Ovary (tissue), 9 donors: ENCODE measurements around the gene SLCO2B1. TPM values are rescaled to one million over a fixed set of nuclear protein-coding genes. Genes with fewer than 3 reads are reported as not detected.

Experiments
- DNase-seq, 5 donors: peaks; one replicate each; pipeline ENCODE4 v3.0.0-alpha.2; 2019 to 2020
- H3K27ac ChIP-seq, 2 donors: fragments of 200-600 bp; one replicate each; pipeline versions ENCODE4 v1.5.1 to v1.8.0; 2019 to 2022
- H3K27me3 ChIP-seq: fragments of 200-600 bp; one replicate; pipeline ENCODE4 v1.8.0; 2022
- H3K36me3 ChIP-seq: fragments of 200-600 bp; sonication (generic); one replicate; pipeline ENCODE4 v1.5.1; 2019
- H3K4me1 ChIP-seq: one replicate; pipeline ENCODE4 v1.8.1; 2013; ENCODE audit warnings: mild to moderate bottlenecking, moderate library complexity; ENCODE audit not compliant: insufficient read depth
- H3K4me3 ChIP-seq: fragments of 200-600 bp; sonication (generic); one replicate; pipeline ENCODE4 v1.5.1; 2017
- H3K9me3 ChIP-seq, 2 donors: fragments of 200-600 bp in 1 of 2; sonication (generic) in 1 of 2; one replicate each; pipeline versions ENCODE4 v1.5.1 to v1.8.1; 2013 to 2019; ENCODE audit warnings: mild to moderate bottlenecking in 1 of 2, moderate library complexity in 1 of 2
- EP300 ChIP-seq: sonication (generic); formaldehyde crosslinking; IDR thresholded peaks from one replicate; pipeline ENCODE4 v1.6.1; 2017; ENCODE audit warnings: antibody characterized with exemption
- POLR2A ChIP-seq: fragments of 450-650 bp; IDR thresholded peaks from one replicate; pipeline ENCODE4 v1.6.1; 2017; ENCODE audit warnings: antibody characterized with exemption, mild to moderate bottlenecking, moderate library complexity
- WGBS, 3 donors: extraction: QIAGEN DNeasy Blood & Tissue Kit in 1 of 3; methylation state at CpG; one replicate each; pipeline versions ENCODE4 v1.1.5 to v1.1.7; 2013 to 2017; 5-methylcytosine and 5-hydroxymethylcytosine counted together
- intact Hi-C, 4 donors: fragments of 100-400 bp; cut with DNase I; formaldehyde crosslinking; loops; one replicate each; pipeline versions ENCODE4 v1.11.0 to v1.15.1; 2022 to 2023
- polyA plus RNA-seq, 2 donors: library from polyadenylated mRNA; stranded (reverse); fragments of 200-250 nt in 1 of 2; fragments of 350-450 nt in 1 of 2; fragmentation: Illumina TruSeq in 1 of 2; extraction: RNeasy Lipid Tissue Mini Kit (QIAGEN cat#74804) in 1 of 2; gene quantifications; one replicate each; pipeline ENCODE4 v1.2.3, GENCODE V29; 2013 to 2014
- total RNA-seq, 7 donors: library from RNA; depleted of rRNA in 2 of 7; stranded (reverse); fragments of >200 nt in 2 of 7; fragmentation: NEBNext Ultra II Directional in 3 of 7; extraction: Animal tissue kit (Norgen Biotek cat#: 25700) in 3 of 7; gene quantifications; one replicate each; pipeline versions ENCODE4 v1.1.0 to v1.2.4, GENCODE V29; 2016 to 2023
- TF ChIP-seq, protein P1 (sequence below), 3 donors: fragments of 450-650 bp in 2 of 3; fragments of 200-600 bp in 1 of 3; IDR thresholded peaks; one replicate each; pipeline versions ENCODE4 v1.5.1 to v1.8.0; 2016 to 2022; ENCODE audit warnings: antibody characterized with exemption in 3 of 3, mild to moderate bottlenecking in 1 of 3
- donor health status: DM: no; HTN: no; CAD: no; lungs with moderate emphysema.
- donor health status: DM: no; HTN: no; CAD: no.
- donor health status: Bipolar disorder and iron deficiency.
- donor health status: DM: yes; HTN: yes; CAD: no.
- donor health status: DM: no; HTN: no; CAD: no.
- donor health status: DM: yes; HTN: yes; CAD: no.

The SLCO2B1 gene
- total and polyA plus RNA-seq, 9 donors: 12.6 to 79.4 (median 21.8) TPM

DNA sequence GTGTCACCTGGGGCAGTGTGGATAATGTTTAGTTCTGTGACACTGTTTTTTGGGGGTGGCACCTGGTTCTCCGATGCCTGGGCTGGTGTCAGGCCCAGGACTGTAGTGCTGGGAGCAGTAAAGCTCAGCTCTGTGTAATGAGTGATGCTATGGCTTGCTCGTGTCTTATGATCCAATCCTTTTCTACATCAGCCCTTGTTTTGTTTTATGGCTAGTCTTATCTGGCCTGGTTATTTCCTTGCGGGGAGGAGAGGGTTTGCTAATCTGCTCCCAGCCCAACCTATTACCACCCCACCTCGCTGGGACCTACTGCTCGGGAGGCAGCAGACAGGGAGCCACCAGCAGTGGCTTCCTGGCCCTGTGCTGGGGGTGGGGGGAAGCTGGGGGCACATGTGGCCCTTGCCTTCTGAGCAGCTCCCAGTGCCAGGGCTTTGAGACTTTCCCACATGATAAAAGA lies 54.7 kb downstream of the SLCO2B1 start:
- Histone ChIP-seq H3K27me3 (no peaks in the 10 kb centered on the region), H3K27ac (no peak overlapping the region), H3K9me3 (no peaks in the 10 kb centered on the region), H3K4me1 (no peaks in the 10 kb centered on the region), H3K4me3 (no peak overlapping the region), H3K36me3 (no peaks in the 10 kb centered on the region)
- no peak for TF ChIP-seq EP300
- TF ChIP-seq, protein P1, sequence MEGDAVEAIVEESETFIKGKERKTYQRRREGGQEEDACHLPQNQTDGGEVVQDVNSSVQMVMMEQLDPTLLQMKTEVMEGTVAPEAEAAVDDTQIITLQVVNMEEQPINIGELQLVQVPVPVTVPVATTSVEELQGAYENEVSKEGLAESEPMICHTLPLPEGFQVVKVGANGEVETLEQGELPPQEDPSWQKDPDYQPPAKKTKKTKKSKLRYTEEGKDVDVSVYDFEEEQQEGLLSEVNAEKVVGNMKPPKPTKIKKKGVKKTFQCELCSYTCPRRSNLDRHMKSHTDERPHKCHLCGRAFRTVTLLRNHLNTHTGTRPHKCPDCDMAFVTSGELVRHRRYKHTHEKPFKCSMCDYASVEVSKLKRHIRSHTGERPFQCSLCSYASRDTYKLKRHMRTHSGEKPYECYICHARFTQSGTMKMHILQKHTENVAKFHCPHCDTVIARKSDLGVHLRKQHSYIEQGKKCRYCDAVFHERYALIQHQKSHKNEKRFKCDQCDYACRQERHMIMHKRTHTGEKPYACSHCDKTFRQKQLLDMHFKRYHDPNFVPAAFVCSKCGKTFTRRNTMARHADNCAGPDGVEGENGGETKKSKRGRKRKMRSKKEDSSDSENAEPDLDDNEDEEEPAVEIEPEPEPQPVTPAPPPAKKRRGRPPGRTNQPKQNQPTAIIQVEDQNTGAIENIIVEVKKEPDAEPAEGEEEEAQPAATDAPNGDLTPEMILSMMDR (IDR thresholded peaks at IDR 0.05): no peak
- no peak for TF ChIP-seq POLR2A
- intact Hi-C loops: no loop called here
- 41 to 56% (median 43%) methylated on average over 5 of the region's 5 CpGs for WGBS, 3 donors
- DNase-seq: no peak

GRCh38 chr11:75208446-75208845 lies 57.5 kb downstream of the SLCO2B1 start:
- TF ChIP-seq, protein P1 (IDR thresholded peaks at IDR 0.05): no peak
- TF ChIP-seq POLR2A: no peak
- no peak for TF ChIP-seq EP300
- intact Hi-C loops: no loop called here

GRCh38 chr11:75212411-75212810 lies 61.5 kb downstream of the SLCO2B1 start:
- 68 to 80% (median 70%) methylated on average over 5 of the region's 5 CpGs for WGBS, 3 donors

More at GRCh38 chr11:75208446-75208845, 57.5 kb downstream of the SLCO2B1 start:
- WGBS, 3 donors: 39 to 52% (median 40%) methylated on average over 2 of the region's 2 CpGs
- Histone ChIP-seq H3K4me3 (no peak overlapping the region), H3K27me3 (no peaks in the 10 kb centered on the region), H3K4me1 (no peaks in the 10 kb centered on the region), H3K36me3 (no peaks in the 10 kb centered on the region), H3K27ac (no peak overlapping the region), H3K9me3 (no peaks in the 10 kb centered on the region)
- DNase-seq: no peak

DNA sequence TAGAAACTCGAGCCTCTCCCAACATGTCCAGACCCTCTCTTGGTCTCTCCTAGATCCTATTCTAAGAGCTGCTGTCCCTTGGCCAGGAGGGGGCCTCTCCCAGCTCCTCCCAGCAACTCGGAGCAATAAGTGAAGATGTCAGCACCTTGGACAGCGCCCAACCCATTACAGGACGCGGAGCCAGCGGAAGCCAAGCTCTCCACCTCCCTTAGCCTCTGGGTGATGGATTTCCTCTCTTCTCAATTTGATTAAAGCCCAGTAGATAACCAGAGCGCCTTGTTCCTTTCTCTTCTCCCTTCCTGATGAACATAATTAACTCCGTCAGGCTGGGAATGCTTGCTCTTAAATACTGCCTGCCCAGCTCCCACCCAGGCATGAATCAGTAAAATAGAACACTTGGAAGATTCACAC lies 63.5 kb downstream of the SLCO2B1 start:
- TF ChIP-seq, protein P1 (IDR thresholded peaks at IDR 0.05): no peak
- no peak for TF ChIP-seq EP300
- TF ChIP-seq POLR2A: no peak

More at GRCh38 chr11:75212411-75212810, 61.5 kb downstream of the SLCO2B1 start:
- H3K27ac ChIP-seq: no peak overlapping the region
- H3K27me3 ChIP-seq: no peaks in the 10 kb centered on the region
- TF ChIP-seq EP300 (no peak), POLR2A (no peak)
- TF ChIP-seq, protein P1 (IDR thresholded peaks at IDR 0.05): no peak
- H3K4me3 ChIP-seq: no peak overlapping the region
- intact Hi-C loops: no loop called here
- no peaks in the 10 kb centered on the region for H3K36me3 ChIP-seq
- no peak for DNase-seq
- H3K4me1 ChIP-seq: no peaks in the 10 kb centered on the region
- no peaks in the 10 kb centered on the region for H3K9me3 ChIP-seq

More for the DNA sequence above, 63.5 kb downstream of the SLCO2B1 start:
- no peaks in the 10 kb centered on the region for H3K27me3 ChIP-seq
- no peaks in the 10 kb centered on the region for H3K4me1 ChIP-seq
- H3K27ac ChIP-seq: no peak overlapping the region
- no peak overlapping the region for H3K4me3 ChIP-seq
- peak; percentile 41 to 76 (median 57) for DNase-seq
- intact Hi-C loops: no loop called here
- H3K9me3 ChIP-seq: no peaks in the 10 kb centered on the region
- no peaks in the 10 kb centered on the region for H3K36me3 ChIP-seq
- 0 to 4% (median 1%) methylated on average over 8 of the region's 8 CpGs for WGBS, 3 donors
